ENCODE measurements around the gene CDK16.
"Not testable (repeated sequence)": the region's sequence is repeated elsewhere in the genome, so short reads cannot be mapped to it uniquely, and the experiment has no call there.

The CDK16 gene

DNA sequence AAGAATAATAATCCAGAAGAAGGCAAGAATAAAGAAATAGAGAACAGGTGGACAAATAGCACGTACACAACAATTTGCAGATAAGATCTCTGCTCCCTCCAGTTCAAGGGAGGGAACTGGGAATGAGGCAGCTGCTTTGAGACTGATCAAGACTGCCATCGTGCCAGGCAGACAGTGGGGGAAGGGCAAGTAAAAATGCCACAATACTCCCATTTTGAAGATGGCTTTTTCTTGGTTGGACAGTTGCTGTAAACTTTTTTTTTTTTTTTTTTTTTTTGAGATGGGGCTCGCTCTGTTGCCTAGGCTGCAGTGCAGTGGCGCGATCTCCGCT is 31.5 kb downstream of the CDK16 start:
- DNase-seq (ENCODE audit: low spot score) = no peak

DNA sequence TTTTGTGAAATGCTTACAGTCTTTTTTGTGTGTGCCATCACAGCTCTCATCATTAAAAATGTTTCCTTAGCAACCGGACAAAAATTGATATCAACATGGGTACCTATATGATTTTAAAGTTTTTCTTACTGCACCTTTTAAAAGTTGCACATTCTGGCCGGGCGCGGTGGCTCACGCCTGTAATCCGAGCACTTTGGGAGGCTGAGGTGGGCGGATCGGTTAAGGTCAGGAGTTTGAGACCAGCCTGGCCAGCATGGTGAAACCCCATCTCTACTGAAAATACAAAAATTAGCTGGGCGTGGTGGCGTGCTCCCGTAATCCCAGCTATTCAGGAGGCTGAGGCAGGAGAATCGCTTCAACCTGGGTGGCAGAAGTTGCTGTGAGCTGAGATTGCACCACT is 39.1 kb downstream of the CDK16 start:
- DNase-seq (ENCODE audit: low spot score) = not testable (repeated sequence)

DNA sequence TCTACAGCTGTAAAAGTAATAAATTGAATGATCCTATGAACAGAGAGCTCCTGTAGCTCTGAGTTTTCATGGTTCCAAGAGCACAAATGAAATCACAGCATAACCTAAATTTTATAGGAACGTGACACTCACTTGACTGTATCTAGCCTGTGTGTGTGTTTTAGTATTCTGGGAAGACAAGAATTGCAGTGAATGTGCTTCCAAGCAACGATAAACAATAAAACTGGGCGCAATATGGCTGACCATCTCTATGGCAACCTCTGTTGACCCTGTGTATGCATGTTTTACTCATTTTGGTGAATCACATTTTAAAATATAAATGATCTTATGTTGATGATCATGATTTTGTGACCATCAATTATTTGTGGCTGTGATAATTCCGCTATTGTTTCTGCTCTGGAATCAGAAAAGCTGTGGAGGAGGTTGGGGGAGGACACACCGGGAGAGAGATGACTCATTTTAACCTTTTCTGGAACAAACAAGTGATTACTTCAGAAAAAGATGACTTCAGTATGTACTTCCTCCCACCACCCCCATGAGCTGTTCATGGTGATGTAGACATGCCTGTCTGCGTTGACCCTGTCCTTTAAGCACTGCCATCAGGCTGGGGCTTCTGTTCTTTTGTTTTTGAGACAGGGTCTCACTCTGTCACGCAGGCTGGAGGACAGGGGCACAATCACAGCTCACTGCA is 46.1 kb downstream of the CDK16 start:
- no peak for DNase-seq (ENCODE audit: low spot score)

DNA sequence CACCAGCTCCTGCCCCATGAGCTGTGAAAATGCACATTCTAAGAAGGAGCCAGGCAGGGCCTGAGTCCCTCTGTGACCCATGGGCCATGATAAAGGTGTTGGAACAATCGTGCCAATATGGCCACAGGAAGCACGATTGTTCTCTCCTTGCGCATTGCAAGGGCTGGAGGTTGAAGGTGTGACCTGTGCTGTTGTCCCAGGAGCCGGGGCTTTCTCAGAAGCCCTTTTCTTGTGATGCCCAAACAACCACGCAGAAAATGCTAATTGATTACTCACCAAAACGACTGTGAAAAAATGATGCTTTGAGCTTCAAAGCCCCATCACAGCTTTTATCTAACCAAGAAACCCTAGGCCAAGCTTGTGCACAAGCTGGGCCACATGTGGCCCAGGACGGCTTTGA is 48.2 kb downstream of the CDK16 start:
- DNase-seq (ENCODE audit: low spot score) = no peak

DNA sequence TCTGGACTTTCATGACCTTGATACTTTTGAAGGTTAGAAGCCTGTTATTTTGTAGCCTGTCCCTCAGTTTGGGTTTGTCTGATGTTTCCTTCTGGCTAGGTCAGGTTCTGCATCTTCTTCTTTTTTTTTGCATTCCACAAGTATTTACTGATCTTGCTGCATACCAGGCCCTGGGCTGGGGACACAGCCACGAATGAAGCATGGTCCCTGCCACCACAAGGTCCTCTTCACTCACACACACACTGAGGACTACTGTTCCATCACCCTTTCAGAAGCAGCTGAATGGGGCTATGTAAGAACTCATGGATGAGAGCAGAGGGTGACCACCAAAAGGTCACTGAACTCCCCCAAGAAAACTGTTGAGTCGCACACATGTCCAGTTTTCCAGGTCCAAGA is 53.5 kb downstream of the CDK16 start:
- DNase-seq (ENCODE audit: low spot score) = no peak

DNA sequence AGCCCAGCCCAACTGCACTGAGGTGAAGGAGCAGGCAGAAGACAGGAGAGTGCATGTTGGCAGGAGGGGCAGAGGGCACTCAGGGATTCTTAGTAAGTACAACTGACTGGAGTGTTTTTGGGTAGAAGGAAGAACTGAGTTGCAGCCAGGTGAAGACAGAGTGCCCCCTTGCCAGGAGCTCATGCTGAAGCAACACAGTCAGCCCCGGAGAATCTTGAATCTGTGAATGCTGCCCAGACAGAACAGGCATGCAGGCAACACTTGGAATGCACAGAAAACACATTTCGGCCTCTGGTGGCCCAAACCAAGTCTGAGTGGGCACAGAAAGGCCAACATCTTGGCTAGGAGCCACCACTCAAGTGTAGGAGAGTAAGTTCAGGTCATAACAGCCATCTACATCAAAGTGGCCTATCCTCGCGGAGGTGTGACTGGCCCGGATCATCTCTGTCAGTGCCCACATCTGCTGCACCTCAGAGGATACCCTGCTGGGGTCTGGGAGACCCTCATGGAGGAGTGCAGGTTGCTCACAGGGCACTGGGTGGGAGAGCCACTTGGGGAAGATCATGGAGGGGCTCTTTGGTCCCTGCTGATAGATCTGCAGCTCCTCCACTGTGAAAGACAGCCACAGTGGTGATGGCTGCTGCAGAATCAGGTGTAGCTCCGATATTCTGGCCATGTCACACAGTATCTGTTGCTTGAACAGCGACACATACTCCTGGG is 54.7 kb downstream of the CDK16 start:
- no peak for DNase-seq (ENCODE audit: low spot score)

DNA sequence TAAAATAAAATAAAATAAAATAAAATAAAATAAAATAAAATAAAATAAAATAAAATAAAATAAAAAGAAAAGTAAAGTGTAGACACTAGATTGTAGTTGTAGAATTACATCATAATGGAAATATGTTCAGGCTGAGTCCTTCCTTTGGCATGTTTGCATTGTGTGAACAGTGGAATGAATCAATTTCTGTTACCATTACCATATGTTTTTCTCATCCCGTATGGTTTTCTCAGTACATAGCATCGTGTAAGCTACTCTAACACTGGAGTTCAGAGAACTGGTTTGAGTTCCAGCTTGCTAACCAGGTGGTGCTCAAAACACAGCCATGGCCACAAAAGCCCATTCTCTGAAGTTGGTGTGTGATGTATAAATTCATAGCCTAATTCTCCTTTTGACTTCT is 60.2 kb downstream of the CDK16 start:
- no peak for DNase-seq (ENCODE audit: low spot score)

Measured in putamen (tissue), 1 donor.